Mammary epithelial cell (primary cell): ENCODE measurements around the gene LDLRAD4.

Experiments
- CTCF ChIP-seq, 2 donors: IDR thresholded peaks in 1 of 2; conservative IDR thresholded peaks in 1 of 2; 2 replicates each; pipeline ENCODE4 v1.5.1; 2011 to 2012; ENCODE audit warnings: inconsistent platforms in 2 of 2, low read length in 2 of 2, mild to moderate bottlenecking in 2 of 2, control low read depth in 1 of 2, low read depth in 1 of 2; ENCODE audit not compliant: insufficient read depth in 1 of 2; ENCODE audit errors: extremely low read depth in 1 of 2
- EZH2 ChIP-seq: IDR thresholded peaks from 2 replicates; pipeline ENCODE4 v1.6.1; 2012; ENCODE audit warnings: low read length, inconsistent platforms, borderline replicate concordance

GRCh38 chr18:13501891-13502290 is 283.3 kb downstream of the LDLRAD4 start:
- TF ChIP-seq EZH2 (no peak), CTCF (conservative IDR thresholded peaks at IDR 0.05 in 1 of 2, IDR thresholded peaks at IDR 0.05 in 1 of 2; ENCODE audit: extremely low read depth in 1 of 2, insufficient read depth in 1 of 2, low read depth in 1 of 2, low read length in 2 of 2) (no peak)
